Camera-type eye (tissue), 1 donor: Measurements from ENCODE around the gene FBRSL1. TPM values are rescaled to one million over a fixed set of nuclear protein-coding genes. Genes with fewer than 3 reads are reported as not detected.

Experiments
- total RNA-seq: library from RNA; depleted of rRNA; stranded (reverse); fragments of >200 nt; gene quantifications from one replicate; pipeline ENCODE4 v1.2.3, GENCODE V29; 2014

The FBRSL1 gene
- total RNA-seq = 27.1 TPM

GRCh38 chr12:132489602-132490266 lies at the start of gene FBRSL1:
TSS of gene FBRSL1 (plus strand) at chr12:132490151.

Other genes starting within 250 kb of the FBRSL1 start
- 10.7 TPM for gene GALNT9, start 160.6 kb upstream of the FBRSL1 start, total RNA-seq
- 0.66 TPM for gene LRCOL1, start 120.4 kb downstream of the FBRSL1 start, total RNA-seq
- gene P2RX2, start 128.6 kb downstream of the FBRSL1 start, total RNA-seq = not detected
- gene POLE, start 197.2 kb downstream of the FBRSL1 start, total RNA-seq = 60.3 TPM
- 44.8 TPM for gene PXMP2, start 197.4 kb downstream of the FBRSL1 start, total RNA-seq
- 16.2 TPM for gene PGAM5, start 220.7 kb downstream of the FBRSL1 start, total RNA-seq